ENCODE measurements around the gene DNAJC11. TPM values are rescaled to one million over a fixed set of nuclear protein-coding genes. Genes with fewer than 3 reads are reported as not detected.

Gene DNAJC11
- total RNA-seq, 4 donors from 2014 or later, result 21.4 to 48.2 (median 25.5) TPM

DNA sequence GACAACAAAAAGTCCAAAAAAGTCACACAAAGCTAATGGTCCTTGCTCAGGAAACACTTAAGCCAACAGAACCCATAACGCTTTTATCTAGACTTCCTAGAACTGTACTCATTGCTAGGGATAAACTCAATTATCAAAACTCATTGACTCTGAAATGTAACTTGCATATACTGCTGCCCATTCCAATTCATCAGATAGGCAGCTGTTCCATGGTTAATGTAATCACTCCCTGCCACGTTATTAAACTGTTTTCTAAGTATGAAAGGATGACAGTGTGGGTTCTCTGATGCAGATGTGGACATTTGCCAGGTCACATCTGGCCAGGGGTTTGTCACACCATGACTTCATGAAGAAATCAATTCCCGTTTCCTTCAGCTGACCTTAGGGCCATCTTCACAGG lies 30.3 kb upstream of the DNAJC11 start:
- TF ChIP-seq, protein P1, sequence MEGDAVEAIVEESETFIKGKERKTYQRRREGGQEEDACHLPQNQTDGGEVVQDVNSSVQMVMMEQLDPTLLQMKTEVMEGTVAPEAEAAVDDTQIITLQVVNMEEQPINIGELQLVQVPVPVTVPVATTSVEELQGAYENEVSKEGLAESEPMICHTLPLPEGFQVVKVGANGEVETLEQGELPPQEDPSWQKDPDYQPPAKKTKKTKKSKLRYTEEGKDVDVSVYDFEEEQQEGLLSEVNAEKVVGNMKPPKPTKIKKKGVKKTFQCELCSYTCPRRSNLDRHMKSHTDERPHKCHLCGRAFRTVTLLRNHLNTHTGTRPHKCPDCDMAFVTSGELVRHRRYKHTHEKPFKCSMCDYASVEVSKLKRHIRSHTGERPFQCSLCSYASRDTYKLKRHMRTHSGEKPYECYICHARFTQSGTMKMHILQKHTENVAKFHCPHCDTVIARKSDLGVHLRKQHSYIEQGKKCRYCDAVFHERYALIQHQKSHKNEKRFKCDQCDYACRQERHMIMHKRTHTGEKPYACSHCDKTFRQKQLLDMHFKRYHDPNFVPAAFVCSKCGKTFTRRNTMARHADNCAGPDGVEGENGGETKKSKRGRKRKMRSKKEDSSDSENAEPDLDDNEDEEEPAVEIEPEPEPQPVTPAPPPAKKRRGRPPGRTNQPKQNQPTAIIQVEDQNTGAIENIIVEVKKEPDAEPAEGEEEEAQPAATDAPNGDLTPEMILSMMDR (IDR thresholded peaks at IDR 0.05; ENCODE audit: low read depth), result no peak

DNA sequence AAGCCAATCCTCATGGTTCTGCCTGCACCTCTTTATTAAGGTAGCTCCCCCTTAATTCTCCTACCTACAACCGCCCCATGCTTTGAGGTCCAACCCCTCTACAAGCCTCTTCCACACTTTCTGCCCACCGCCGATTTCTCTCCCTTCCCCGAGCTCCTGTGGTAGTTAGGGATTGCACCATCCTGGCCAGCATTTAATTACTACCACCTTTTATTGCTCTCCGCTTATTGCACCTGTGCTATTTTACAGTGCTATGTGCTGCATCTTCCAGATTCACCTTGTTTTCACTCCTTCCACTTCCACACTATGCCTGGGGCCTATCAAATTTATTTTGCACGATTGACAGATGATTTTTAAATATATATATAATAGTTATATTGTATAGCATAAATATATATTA lies 29.3 kb upstream of the DNAJC11 start:
- TF ChIP-seq, protein P1 (IDR thresholded peaks at IDR 0.05; ENCODE audit: low read depth), result no peak

DNA sequence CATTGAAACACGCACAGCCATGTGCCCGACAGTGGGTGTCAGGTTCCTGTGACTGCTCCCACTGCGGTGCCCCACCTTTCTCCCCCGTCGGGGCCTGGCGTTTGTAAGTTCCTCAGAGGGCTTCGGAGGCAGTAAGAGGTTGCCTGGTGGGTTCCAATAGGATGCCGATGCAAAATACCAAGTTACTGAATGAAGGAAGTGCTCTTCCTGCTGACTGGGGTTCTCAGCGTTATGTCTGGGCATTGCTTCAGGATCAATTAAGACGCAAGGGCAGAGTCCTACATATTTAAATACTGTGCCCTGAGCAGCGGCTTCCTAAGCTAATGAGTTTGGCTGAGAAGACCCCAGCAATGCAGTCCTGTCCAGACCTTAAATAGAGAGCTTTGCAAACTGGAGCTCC lies 28.9 kb upstream of the DNAJC11 start:
- TF ChIP-seq, protein P1 (IDR thresholded peaks at IDR 0.05; ENCODE audit: low read depth), result no peak

DNA sequence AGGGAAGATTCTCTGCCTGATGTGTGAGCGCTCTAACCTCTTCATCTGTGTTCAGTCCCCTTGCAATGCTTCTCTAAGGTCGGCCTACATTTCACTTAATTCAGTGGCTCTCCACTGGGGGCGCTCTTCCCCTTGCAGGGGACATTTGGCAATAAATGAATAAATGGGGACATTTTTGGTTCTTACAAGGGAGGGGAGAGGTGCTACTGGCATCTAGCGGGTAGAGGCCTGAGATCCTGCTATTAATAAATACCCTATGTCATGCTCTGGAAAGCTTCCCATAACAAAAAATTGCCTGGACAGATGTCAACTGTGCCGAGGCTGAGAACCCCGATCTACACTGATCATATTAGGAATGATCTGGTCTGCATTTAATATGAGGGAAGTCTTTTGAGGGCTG lies 25.9 kb upstream of the DNAJC11 start:
- TF ChIP-seq, protein P1 (IDR thresholded peaks at IDR 0.05; ENCODE audit: low read depth), result no peak

DNA sequence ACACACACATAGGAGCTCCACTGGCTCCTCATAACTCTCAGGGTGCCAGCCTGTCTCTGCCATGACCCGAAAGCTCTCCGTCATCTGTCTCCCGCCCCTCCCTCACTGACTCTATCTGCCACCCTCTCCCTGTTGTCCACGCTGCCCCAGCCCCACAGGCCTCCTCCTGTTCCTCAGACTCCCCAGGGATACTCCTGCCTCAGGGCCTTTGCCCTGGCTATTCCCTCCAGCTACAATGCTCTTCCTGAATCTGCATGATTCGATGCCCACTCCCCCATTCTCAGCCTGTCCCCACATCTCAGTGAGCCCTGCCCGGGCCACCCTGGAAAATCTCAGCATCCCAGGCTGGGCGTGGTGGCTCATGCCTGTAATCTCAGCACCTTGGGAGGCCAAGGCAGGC lies 24.6 kb upstream of the DNAJC11 start:
- TF ChIP-seq, protein P1 (IDR thresholded peaks at IDR 0.05; ENCODE audit: low read depth), result no peak

DNA sequence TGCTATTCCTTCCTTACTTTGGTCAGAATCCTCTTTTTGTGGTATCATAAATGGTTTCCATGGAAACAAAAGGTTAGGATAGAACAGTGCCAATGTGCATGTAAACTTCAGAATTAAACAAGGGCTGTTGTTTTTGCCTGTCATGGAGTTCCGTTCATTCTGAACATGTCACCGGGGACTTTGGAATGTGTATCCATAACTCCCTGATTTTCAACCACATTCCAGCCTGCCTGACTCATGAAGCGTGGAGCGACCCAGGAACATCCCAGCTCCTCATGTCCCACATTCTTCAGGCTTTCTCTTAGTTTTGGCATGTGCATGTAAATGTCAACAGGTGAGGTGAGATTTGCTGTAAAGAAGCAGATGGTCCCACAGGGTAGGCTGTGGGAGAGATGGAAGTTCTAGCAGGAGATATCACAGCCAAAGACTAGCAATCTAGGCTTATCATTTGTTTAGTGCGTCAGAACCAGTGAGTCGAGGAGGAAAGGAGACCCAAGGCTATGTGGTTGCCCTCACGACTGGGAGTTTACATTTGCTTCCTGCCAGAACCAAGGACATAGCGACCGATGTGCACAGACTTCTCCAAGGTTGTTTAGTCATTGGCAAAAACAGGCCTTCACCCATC lies 23.0 kb upstream of the DNAJC11 start:
- TF ChIP-seq, protein P1 (IDR thresholded peaks at IDR 0.05; ENCODE audit: low read depth), result no peak

DNA sequence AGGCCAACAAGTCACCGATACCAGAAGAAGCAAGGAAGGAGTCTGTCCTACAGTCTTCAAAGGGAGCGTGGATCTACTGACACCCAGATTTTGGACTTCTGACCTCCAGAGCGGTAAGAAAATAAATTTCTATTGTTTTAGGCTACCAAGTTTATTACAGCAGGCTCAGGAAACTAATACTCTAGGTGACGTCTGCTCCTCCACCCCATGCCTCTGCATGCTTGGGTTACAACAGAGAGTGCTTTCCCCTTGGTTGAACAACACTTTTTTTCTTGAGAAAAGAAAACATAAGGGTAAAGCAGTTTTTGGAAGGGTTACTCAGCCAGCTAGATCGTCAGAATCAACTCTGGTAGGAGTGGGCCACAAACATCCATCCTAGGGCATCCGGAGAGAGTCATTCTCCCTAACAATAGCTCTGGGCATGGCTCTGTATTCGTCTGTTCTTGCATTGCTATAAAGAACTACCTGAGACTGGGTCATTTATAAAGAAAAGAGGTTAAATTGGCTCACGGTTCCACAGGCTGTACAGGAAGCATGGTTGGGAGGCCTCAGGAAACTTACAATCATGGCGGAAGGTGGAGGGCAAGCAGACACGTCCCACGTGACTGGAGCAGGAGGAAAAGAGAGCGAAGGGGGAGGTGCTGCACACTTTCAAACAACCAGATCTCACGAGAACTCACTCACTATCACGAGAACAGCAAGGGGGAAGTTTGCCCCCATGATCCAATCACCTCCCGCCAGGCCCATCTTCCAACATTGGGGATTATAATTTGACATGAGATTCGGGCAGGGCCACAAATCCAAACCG lies 22.2 kb upstream of the DNAJC11 start:
- TF ChIP-seq, protein P1 (IDR thresholded peaks at IDR 0.05; ENCODE audit: low read depth), result no peak

Data from subcutaneous adipose tissue (tissue), 4 donors.